Cardiac fibroblast (primary cell): ENCODE results near the gene IDH3G.
A peak's percentile ranks its signal among the peaks of the same experiment; 100 is the strongest.
"Not testable (repeated sequence)": the region's sequence is repeated elsewhere in the genome, so short reads cannot be mapped to it uniquely, and the experiment has no call there.

ENCODE experiments used
- DNase-seq, 2 donors: peaks; one replicate each; pipeline versions ENCODE4 v3.0.0 to v3.0.0-alpha.2; 2010; ENCODE audit warnings: low read depth in 2 of 2
- H3K4me3 ChIP-seq, 2 donors: replicated peaks in 1 of 2; 1 replicate in 1 of 2; 2 replicates in 1 of 2; pipeline ENCODE4 v1.5.1; 2011; ENCODE audit warnings: low read depth in 2 of 2, low read length in 2 of 2, mild to moderate bottlenecking in 2 of 2, moderate library complexity in 1 of 2
- CTCF ChIP-seq: IDR thresholded peaks from one replicate; pipeline ENCODE4 v1.5.1; 2011; ENCODE audit warnings: low read depth, mild to moderate bottlenecking, low read length, inconsistent platforms

The IDH3G gene

GRCh38 chrX:153825042-153825441 lies 30.9 kb upstream of the IDH3G start:
- DNase-seq, result no peak

GRCh38 chrX:153824348-153824747 lies 30.2 kb upstream of the IDH3G start:
- no peak for TF ChIP-seq CTCF
- no peak overlapping the region for H3K4me3 ChIP-seq
- no peak for DNase-seq

More at GRCh38 chrX:153825042-153825441, 30.9 kb upstream of the IDH3G start:
- TF ChIP-seq CTCF, result no peak
- no peak overlapping the region for H3K4me3 ChIP-seq

GRCh38 chrX:153821066-153821465 lies 26.9 kb upstream of the IDH3G start:
- no peak for TF ChIP-seq CTCF

GRCh38 chrX:153820601-153821000 lies 26.4 kb upstream of the IDH3G start:
- TF ChIP-seq CTCF, result no peak
- no peak overlapping the region for H3K4me3 ChIP-seq
- DNase-seq, result no peak

More at GRCh38 chrX:153821066-153821465, 26.9 kb upstream of the IDH3G start:
- no peak overlapping the region for H3K4me3 ChIP-seq
- no peak for DNase-seq

GRCh38 chrX:153819384-153820040 lies 25.3 kb upstream of the IDH3G start:
- TF ChIP-seq CTCF, result no peak
- peak overlapping the region; percentile 26 to 28 for H3K4me3 ChIP-seq

GRCh38 chrX:153818571-153819383 lies 24.6 kb upstream of the IDH3G start:
- TF ChIP-seq CTCF, result no peak
- H3K4me3 ChIP-seq, result peak overlapping the region; percentile 26 to 28
- no peak for DNase-seq

More at GRCh38 chrX:153819384-153820040, 25.3 kb upstream of the IDH3G start:
- no peak for DNase-seq

- DNase-seq, H3K4me3 ChIP-seq: not testable (repeated sequence)
These were observed 23.9 kb upstream of the IDH3G start for GRCh38 chrX:153818064-153818463.
